Activated CD8-positive, alpha-beta T cell treated with anti-CD3 and anti-CD28 coated beads for 36 hours (primary cell): ENCODE measurements around the gene NETO2. TPM values are rescaled to one million over a fixed set of nuclear protein-coding genes. Genes with fewer than 3 reads are reported as not detected.
"Not testable (repeated sequence)": the region's sequence is repeated elsewhere in the genome, so short reads cannot be mapped to it uniquely, and the experiment has no call there.

Source experiments
- ATAC-seq: fragments of 200-7000 bp; cut with Tn5 transposase; one replicate; pipeline ENCODE4 v1.10.0; 2021; ENCODE audit warnings: mild to moderate bottlenecking, moderate library complexity
- CTCF ChIA-PET: fragments of 350-600 bp; sonication (Branson Sonifier 250); formaldehyde crosslinking; loops from one replicate; lab custom pipeline; 2021; ENCODE audit warnings: antibody characterized with exemption; lab: Charles Lee
- POLR2A ChIA-PET: fragments of 350-600 bp; sonication (Branson Sonifier 250); formaldehyde crosslinking; loops from one replicate; lab custom pipeline; 2021; ENCODE audit warnings: antibody characterized with exemption; lab: Charles Lee
- DNase-seq: peaks from one replicate; pipeline ENCODE4 v3.0.0-alpha.2; 2020
- H3K27ac Mint-ChIP-seq: one replicate; pipeline ENCODE4 v1.8.0; 2021; ENCODE audit warnings: mild to moderate bottlenecking, mixed read lengths
- H3K27me3 Mint-ChIP-seq: one replicate; pipeline ENCODE4 v1.8.0; 2021; ENCODE audit warnings: mixed read lengths
- H3K36me3 Mint-ChIP-seq: one replicate; pipeline ENCODE4 v1.8.0; 2021; ENCODE audit warnings: low read depth, mixed read lengths
- H3K4me1 Mint-ChIP-seq: one replicate; pipeline ENCODE4 v1.8.0; 2021; ENCODE audit warnings: low read depth, mixed read lengths
- H3K4me3 Mint-ChIP-seq: one replicate; pipeline ENCODE4 v1.8.0; 2021; ENCODE audit warnings: mild to moderate bottlenecking, moderate library complexity, mixed read lengths
- H3K9me3 Mint-ChIP-seq: one replicate; pipeline ENCODE4 v1.8.0; 2021; ENCODE audit warnings: mixed read lengths
- intact Hi-C: fragments of 100-400 bp; cut with micrococcal nuclease; formaldehyde crosslinking; loops from one replicate; pipeline ENCODE4 v1.10.0; 2022
- total RNA-seq, 2 experiments: library from RNA; stranded (reverse); gene quantifications; one replicate each; pipeline ENCODE4 v1.2.3, GENCODE V29; 2021
- TF ChIP-seq, protein P1 (sequence below): fragments of 200-600 bp; IDR thresholded peaks from one replicate; pipeline ENCODE4 v1.8.0; 2022; ENCODE audit warnings: antibody characterized with exemption, mild to moderate bottlenecking

The NETO2 gene, protein sequence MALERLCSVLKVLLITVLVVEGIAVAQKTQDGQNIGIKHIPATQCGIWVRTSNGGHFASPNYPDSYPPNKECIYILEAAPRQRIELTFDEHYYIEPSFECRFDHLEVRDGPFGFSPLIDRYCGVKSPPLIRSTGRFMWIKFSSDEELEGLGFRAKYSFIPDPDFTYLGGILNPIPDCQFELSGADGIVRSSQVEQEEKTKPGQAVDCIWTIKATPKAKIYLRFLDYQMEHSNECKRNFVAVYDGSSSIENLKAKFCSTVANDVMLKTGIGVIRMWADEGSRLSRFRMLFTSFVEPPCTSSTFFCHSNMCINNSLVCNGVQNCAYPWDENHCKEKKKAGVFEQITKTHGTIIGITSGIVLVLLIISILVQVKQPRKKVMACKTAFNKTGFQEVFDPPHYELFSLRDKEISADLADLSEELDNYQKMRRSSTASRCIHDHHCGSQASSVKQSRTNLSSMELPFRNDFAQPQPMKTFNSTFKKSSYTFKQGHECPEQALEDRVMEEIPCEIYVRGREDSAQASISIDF
- 1 to 10 TPM; 2.8 to 3.1 TPM for total RNA-seq

DNA sequence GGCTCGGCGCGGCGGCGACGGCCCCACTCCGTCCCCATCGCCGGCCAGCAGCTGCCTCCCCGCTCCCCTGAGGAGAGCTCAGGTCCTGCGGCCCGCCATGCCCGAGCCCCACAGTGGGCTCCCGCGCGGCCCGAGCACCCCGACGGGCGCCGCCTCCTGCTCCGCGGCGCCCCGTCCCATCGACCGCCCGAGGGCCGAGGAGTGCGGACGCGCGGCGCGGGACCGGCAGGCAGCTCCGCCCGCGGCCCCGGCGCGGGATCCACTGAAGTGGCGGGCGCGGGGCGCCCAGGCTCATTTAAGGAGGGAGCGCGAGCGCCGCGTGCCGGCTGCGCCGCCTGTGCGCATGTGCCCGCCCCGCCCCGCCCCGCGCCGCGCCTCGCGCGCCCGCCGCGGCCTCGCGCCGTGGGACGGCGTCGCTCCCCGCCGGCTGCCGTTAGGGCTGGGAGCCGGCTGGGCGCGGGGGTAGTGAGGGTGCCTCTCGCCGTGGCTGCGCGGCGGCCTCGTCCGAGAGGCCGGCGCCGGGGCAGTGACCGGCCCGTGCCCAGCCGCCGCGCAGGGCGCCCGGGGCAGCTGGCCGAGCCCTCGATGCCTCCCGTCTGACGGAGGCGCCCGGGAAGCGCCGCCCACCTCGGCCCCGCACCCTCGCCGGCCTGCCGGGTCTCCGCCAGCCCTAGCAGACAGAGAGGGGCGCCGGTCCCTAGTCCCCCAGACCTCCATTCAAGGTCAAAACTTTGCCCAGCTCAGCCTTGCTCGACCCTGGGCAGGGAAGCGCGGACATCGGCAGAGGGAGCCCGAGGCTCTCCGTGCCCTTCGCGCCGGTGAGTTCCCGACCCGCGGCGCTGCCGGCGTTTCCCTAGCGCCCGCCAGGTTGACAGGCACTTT is at the start of gene NETO2:
TSS of gene NETO2 (minus strand) at position 269 of the 882 bp plus-strand sequence. CDS start 333 bp downstream, outside the sequence.
- Mint-ChIP-seq H3K27ac (no peak within 1 kb of the TSS), H3K27me3 (peaks cover 28% of the 10 kb centered on the region), H3K4me3 (peak within 1 kb of the TSS; percentile 70), H3K4me1 (peaks cover 15% of the 10 kb centered on the region), H3K36me3 (no peaks in the 10 kb centered on the region), H3K9me3 (no peaks in the 10 kb centered on the region)
- ChIA-PET CTCF (interaction anchor here (0.8 to 4.4 kb wide), 25 partner anchors 9 to 1486 kb away, joined by 3 to 47 read pairs (median 4); partner anchors contain the start of genes ABCC12, DNAJA2, ITFG1 and PHKB), POLR2A (interaction anchor here (1.0 to 1.4 kb wide), 3 partner anchors 30 to 318 kb away, joined by 3 read pairs; partner anchors contain the start of gene PHKB)
- ATAC-seq (peak; percentile 60), DNase-seq (peak; percentile 56)
- TF ChIP-seq, protein P1, sequence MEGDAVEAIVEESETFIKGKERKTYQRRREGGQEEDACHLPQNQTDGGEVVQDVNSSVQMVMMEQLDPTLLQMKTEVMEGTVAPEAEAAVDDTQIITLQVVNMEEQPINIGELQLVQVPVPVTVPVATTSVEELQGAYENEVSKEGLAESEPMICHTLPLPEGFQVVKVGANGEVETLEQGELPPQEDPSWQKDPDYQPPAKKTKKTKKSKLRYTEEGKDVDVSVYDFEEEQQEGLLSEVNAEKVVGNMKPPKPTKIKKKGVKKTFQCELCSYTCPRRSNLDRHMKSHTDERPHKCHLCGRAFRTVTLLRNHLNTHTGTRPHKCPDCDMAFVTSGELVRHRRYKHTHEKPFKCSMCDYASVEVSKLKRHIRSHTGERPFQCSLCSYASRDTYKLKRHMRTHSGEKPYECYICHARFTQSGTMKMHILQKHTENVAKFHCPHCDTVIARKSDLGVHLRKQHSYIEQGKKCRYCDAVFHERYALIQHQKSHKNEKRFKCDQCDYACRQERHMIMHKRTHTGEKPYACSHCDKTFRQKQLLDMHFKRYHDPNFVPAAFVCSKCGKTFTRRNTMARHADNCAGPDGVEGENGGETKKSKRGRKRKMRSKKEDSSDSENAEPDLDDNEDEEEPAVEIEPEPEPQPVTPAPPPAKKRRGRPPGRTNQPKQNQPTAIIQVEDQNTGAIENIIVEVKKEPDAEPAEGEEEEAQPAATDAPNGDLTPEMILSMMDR = no peak
- intact Hi-C loops = loop anchor here (10.0 kb wide), 2 partner anchors 321 to 1011 kb away; partner anchors contain the start of genes ABCC12, ITFG1 and PHKB

DNA sequence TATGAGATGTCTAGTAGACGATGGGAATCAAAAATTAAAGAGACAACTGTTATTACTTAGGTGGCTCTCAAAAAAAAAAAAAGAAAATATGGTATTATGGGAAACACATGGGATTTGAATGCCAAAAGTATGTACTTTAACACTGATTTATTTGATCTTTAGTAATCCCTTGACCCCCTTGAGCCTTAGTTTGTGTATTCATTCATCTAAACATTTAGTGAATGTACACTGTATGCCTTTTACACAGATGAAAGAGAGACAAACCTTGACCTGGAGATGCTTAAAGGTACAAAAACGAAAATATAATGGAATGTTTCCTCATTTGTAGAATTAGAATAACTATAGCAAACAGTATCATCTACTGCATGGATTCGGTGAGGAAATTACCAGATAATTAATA is 38.6 kb upstream of the NETO2 start:
- no peak overlapping the region for H3K4me3 Mint-ChIP-seq
- TF ChIP-seq, protein P1 = no peak
- intact Hi-C loops = no loop called here
- ChIA-PET POLR2A (no interaction called here), CTCF (no interaction called here)
- no peak overlapping the region for H3K27ac Mint-ChIP-seq
- ATAC-seq (no peak), DNase-seq (no peak)
- peaks cover 16% of the 10 kb centered on the region for H3K36me3 Mint-ChIP-seq
- H3K4me1 Mint-ChIP-seq = no peaks in the 10 kb centered on the region
- no peaks in the 10 kb centered on the region for H3K9me3 Mint-ChIP-seq
- H3K27me3 Mint-ChIP-seq = no peaks in the 10 kb centered on the region

DNA sequence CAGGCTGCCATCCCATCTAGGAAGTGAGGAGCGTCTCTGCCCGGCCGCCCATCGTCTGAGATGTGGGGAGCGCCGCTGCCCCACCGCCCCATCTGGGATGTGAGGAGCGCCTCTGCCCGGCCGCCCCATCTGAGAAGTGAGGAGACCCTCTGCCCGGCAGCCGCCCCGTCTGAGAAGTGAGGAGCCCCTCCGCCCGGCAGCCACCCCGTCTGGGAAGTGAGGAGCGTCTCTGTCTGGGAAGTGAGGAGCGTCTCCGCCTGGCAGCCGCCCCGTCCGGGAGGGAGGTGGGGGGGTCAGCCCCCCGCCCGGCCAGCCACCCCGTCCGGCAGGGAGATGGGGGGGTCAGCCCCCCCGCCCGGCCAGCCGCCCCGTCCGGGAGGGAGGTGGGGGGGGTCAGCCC is 37.3 kb upstream of the NETO2 start:
- not testable (repeated sequence) for H3K27me3 Mint-ChIP-seq, DNase-seq, ATAC-seq

DNA sequence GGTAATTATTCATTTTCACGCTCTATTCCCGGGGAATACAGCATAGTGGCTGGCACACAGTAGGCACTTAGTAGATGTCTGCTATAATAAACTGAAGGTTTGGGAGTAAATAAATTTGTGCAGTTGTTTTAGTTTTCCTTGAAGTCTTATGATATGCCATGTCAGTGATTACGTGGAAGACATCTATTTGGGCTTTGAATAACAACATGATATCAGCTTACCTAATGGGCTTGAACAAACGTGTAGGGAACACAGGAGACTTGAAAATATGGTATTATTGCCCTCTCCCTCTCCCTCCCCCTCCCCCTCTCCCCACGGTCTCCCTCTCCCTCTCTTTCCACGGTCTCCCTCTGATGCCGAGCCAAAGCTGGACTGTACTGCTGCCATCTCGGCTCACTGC is 36.3 kb upstream of the NETO2 start:
- ATAC-seq (no peak), DNase-seq (no peak)
- CTCF ChIA-PET = interaction anchor here (0.6 kb wide), 1 partner anchor 12 kb away, joined by 3 read pairs; no protein-coding TSS in a partner anchor
- no peaks in the 10 kb centered on the region for H3K27me3 Mint-ChIP-seq
- no peak overlapping the region for H3K27ac Mint-ChIP-seq
- intact Hi-C loops = no loop called here
- no peaks in the 10 kb centered on the region for H3K4me1 Mint-ChIP-seq
- H3K4me3 Mint-ChIP-seq = no peak overlapping the region
- POLR2A ChIA-PET = no interaction called here
- TF ChIP-seq, protein P1 = no peak
- peaks cover 12% of the 10 kb centered on the region for H3K36me3 Mint-ChIP-seq
- H3K9me3 Mint-ChIP-seq = no peaks in the 10 kb centered on the region

More for the DNA sequence above, 37.3 kb upstream of the NETO2 start:
- intact Hi-C loops, H3K27ac Mint-ChIP-seq, H3K4me3 Mint-ChIP-seq, POLR2A ChIA-PET, H3K4me1 Mint-ChIP-seq, CTCF ChIA-PET, H3K9me3 Mint-ChIP-seq: not testable (repeated sequence)
- H3K36me3 Mint-ChIP-seq = peaks cover 16% of the 10 kb centered on the region

DNA sequence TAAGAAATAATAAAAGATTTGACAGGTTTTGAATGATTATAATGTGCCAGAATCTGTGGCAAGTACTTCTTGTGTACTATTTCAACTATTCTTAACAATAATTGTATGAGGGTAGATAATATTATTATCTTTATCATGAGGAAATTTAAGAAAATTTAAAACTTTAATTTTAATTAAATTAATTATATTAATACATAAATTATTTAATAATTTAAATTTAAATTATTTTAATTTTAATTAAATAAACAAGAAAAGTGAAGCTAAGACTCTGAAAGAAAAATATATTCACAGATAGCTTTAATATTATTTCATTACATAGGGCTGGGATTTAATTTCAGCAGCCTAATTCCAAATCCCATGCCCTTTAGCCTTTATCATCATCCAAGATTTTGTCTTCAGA is 31.4 kb upstream of the NETO2 start:
- CTCF ChIA-PET = interaction anchor here (1.3 kb wide), 1 partner anchor 32 kb away, joined by 3 read pairs; the partner anchor contains the start of gene NETO2
- DNase-seq (no peak), ATAC-seq (no peak)
- TF ChIP-seq, protein P1 = no peak
- Mint-ChIP-seq H3K9me3 (no peaks in the 10 kb centered on the region), H3K27me3 (no peaks in the 10 kb centered on the region), H3K4me3 (no peak overlapping the region), H3K4me1 (no peaks in the 10 kb centered on the region), H3K36me3 (peaks cover 6% of the 10 kb centered on the region), H3K27ac (no peak overlapping the region)
- POLR2A ChIA-PET = no interaction called here
- intact Hi-C loops = no loop called here
